ENCODE measurements around the gene PLEKHA5. TPM values are rescaled to one million over a fixed set of nuclear protein-coding genes. Genes with fewer than 3 reads are reported as not detected.

Gene PLEKHA5
- total RNA-seq, 4 donors from 2014 or later = 12.6 to 195 (median 49.6) TPM

- intact Hi-C loops (cut with DNase I; ENCODE audit: low total_unique reads) = no loop called here
Observed at GRCh38 chr12:19306366-19306765, 176.8 kb downstream of the PLEKHA5 start.

GRCh38 chr12:19307451-19307850 is 177.9 kb downstream of the PLEKHA5 start:
- H3K9me3 ChIP-seq = no peaks in the 10 kb centered on the region
- TF ChIP-seq CTCF (IDR thresholded peaks at IDR 0.05) (no peak), POLR2A (IDR thresholded peaks at IDR 0.05) (no peak)
- no peaks in the 10 kb centered on the region for H3K4me1 ChIP-seq
- no peak for DNase-seq
- H3K4me3 ChIP-seq = no peak overlapping the region
- H3K27ac ChIP-seq = no peak overlapping the region
- H3K36me3 ChIP-seq = no peaks in the 10 kb centered on the region
- intact Hi-C loops (cut with DNase I; ENCODE audit: low total_unique reads) = no loop called here
- no peaks in the 10 kb centered on the region for H3K27me3 ChIP-seq

More at GRCh38 chr12:19306366-19306765, 176.8 kb downstream of the PLEKHA5 start:
- Histone ChIP-seq H3K4me1 (no peaks in the 10 kb centered on the region), H3K27me3 (no peaks in the 10 kb centered on the region), H3K9me3 (no peaks in the 10 kb centered on the region), H3K36me3 (no peaks in the 10 kb centered on the region), H3K4me3 (no peak overlapping the region), H3K27ac (no peak overlapping the region)
- TF ChIP-seq POLR2A (IDR thresholded peaks at IDR 0.05) (no peak), CTCF (IDR thresholded peaks at IDR 0.05) (no peak)
- no peak for DNase-seq

DNA sequence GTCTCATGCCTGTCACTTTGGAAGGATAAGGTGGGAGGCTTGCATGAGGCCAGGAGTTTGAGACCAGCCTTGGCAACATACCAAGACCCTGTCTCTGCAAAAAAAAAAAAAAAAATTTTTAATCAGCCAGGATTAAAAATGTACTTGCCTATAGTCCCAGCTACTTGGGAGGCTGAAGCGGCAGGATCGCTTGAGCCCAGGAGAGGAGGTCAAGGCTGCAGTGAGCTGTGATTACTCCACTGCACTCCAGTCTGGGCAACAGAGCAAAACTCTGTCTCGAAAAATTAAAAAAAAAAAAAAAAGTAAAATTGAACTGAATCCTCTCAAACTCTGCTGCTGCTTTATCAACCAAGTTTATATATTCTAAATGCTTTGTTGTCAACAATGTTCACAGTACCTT is 181.6 kb downstream of the PLEKHA5 start:
- Histone ChIP-seq H3K27me3 (no peaks in the 10 kb centered on the region), H3K9me3 (no peaks in the 10 kb centered on the region), H3K27ac (no peak overlapping the region), H3K4me3 (no peak overlapping the region), H3K4me1 (no peaks in the 10 kb centered on the region), H3K36me3 (no peaks in the 10 kb centered on the region)
- no peak for DNase-seq
- intact Hi-C loops (cut with DNase I; ENCODE audit: low total_unique reads) = no loop called here
- TF ChIP-seq CTCF (IDR thresholded peaks at IDR 0.05) = no peak
- TF ChIP-seq POLR2A (IDR thresholded peaks at IDR 0.05) = no peak

GRCh38 chr12:19312637-19313036 is 183.1 kb downstream of the PLEKHA5 start:
- Histone ChIP-seq H3K27ac (no peak overlapping the region), H3K4me3 (no peak overlapping the region), H3K27me3 (no peaks in the 10 kb centered on the region), H3K36me3 (no peaks in the 10 kb centered on the region), H3K9me3 (no peaks in the 10 kb centered on the region), H3K4me1 (no peaks in the 10 kb centered on the region)
- TF ChIP-seq POLR2A (IDR thresholded peaks at IDR 0.05) (no peak), CTCF (IDR thresholded peaks at IDR 0.05) (no peak)
- DNase-seq = no peak
- intact Hi-C loops (cut with DNase I; ENCODE audit: low total_unique reads) = no loop called here

DNA sequence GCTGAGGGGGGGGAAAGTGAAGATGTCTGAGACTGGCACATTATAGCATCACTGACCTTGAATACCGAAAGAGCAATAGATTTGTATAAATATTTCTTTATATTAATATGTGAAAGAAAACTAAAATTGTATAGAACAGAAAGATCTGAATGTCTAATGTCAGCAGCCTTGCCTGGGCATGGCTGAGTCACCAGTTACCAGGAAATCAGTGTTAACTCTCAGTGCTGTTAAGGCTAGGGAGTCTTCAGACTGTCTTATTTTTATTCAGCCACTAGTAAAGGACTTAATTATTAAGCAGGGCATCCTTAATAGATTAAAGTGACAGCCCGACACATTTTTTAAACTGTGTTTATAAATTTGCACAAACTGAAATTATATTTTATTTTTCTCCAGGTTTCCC is 186.9 kb downstream of the PLEKHA5 start:
- H3K4me3 ChIP-seq = no peak overlapping the region
- no peak for DNase-seq
- no peak overlapping the region for H3K27ac ChIP-seq
- intact Hi-C loops (cut with DNase I; ENCODE audit: low total_unique reads) = no loop called here
- TF ChIP-seq CTCF (IDR thresholded peaks at IDR 0.05) (no peak), POLR2A (IDR thresholded peaks at IDR 0.05) (no peak)
- H3K4me1 ChIP-seq = no peaks in the 10 kb centered on the region
- no peaks in the 10 kb centered on the region for H3K9me3 ChIP-seq
- H3K27me3 ChIP-seq = no peaks in the 10 kb centered on the region
- H3K36me3 ChIP-seq = no peaks in the 10 kb centered on the region
